Embryonic facial prominence (tissue), 1 donor: ENCODE data around the gene P2RX5.

Experiments
- DNase-seq: peaks from one replicate; pipeline ENCODE4 v3.0.0-alpha.2; 2016; ENCODE audit errors: extremely low spot score

Gene P2RX5

GRCh38 chr17:3681565-3681964 lies 14.4 kb downstream of the P2RX5 start:
- no peak for DNase-seq

- DNase-seq, result no peak
These were observed 14.9 kb downstream of the P2RX5 start for GRCh38 chr17:3681057-3681456.

- DNase-seq, result no peak
These were observed 16.3 kb downstream of the P2RX5 start for GRCh38 chr17:3679531-3680126.

- no peak for DNase-seq
These were observed 17.0 kb downstream of the P2RX5 start for GRCh38 chr17:3678821-3679530.

- DNase-seq, result no peak
These were observed 17.7 kb downstream of the P2RX5 start for GRCh38 chr17:3678095-3678820.

GRCh38 chr17:3675886-3676285 lies 20.1 kb downstream of the P2RX5 start:
- no peak for DNase-seq

GRCh38 chr17:3672571-3672970 lies 23.4 kb downstream of the P2RX5 start:
- no peak for DNase-seq

- no peak for DNase-seq
These were observed 26.4 kb downstream of the P2RX5 start for GRCh38 chr17:3669548-3669947.

GRCh38 chr17:3669085-3669347 lies 26.9 kb downstream of the P2RX5 start:
- no peak for DNase-seq

GRCh38 chr17:3668279-3669084 lies 27.5 kb downstream of the P2RX5 start, which contains the start of the genes EMC6 and TAX1BP3:
TSS of gene EMC6 (plus strand) at chr17:3668812. CDS start at chr17:3669147, 335 bp downstream.
TSS of gene TAX1BP3 (minus strand) at chr17:3668578. CDS start at chr17:3668526, 52 bp downstream.
- peak; percentile 94 for DNase-seq

GRCh38 chr17:3667366-3668278 lies 28.3 kb downstream of the P2RX5 start:
- DNase-seq, result peak; percentile 76

- DNase-seq, result no peak
These were observed 29.4 kb downstream of the P2RX5 start for GRCh38 chr17:3666516-3666915.

GRCh38 chr17:3665834-3666233 lies 30.1 kb downstream of the P2RX5 start:
- no peak for DNase-seq

GRCh38 chr17:3663102-3664011 lies 32.6 kb downstream of the P2RX5 start:
- DNase-seq, result no peak

GRCh38 chr17:3660311-3660891 lies 35.6 kb downstream of the P2RX5 start:
- no peak for DNase-seq

GRCh38 chr17:3659541-3660111 lies 36.3 kb downstream of the P2RX5 start:
- DNase-seq, result no peak

- DNase-seq, result no peak
These were observed 37.0 kb downstream of the P2RX5 start for GRCh38 chr17:3658784-3659449.

GRCh38 chr17:3657874-3658783 lies 37.8 kb downstream of the P2RX5 start:
- no peak for DNase-seq
